Measurements from ENCODE around the gene HOATZ.
A peak's percentile ranks its signal among the peaks of the same experiment; 100 is the strongest.

The HOATZ gene

GRCh38 chr11:111540937-111541253 is 26.3 kb downstream of the HOATZ start:
- Histone ChIP-seq H3K27ac (no peak overlapping the region), H3K4me1 (ENCODE audit: control insufficient read depth in 1 of 2, insufficient read depth in 1 of 2, low read depth in 1 of 2, low read length in 1 of 2) (peaks cover 16 to 26% of the 10 kb centered on the region in 2 experiments), H3K9me3 (no peaks in the 10 kb centered on the region), H3K4me3 (ENCODE audit: low read depth in 1 of 2, low read length in 1 of 2) (peak overlapping the region in 1 of 2 experiments; percentile 36), H3K36me3 (no peaks in the 10 kb centered on the region), H3K27me3 (peaks cover 86% of the 10 kb centered on the region)
- TF ChIP-seq, protein P1, sequence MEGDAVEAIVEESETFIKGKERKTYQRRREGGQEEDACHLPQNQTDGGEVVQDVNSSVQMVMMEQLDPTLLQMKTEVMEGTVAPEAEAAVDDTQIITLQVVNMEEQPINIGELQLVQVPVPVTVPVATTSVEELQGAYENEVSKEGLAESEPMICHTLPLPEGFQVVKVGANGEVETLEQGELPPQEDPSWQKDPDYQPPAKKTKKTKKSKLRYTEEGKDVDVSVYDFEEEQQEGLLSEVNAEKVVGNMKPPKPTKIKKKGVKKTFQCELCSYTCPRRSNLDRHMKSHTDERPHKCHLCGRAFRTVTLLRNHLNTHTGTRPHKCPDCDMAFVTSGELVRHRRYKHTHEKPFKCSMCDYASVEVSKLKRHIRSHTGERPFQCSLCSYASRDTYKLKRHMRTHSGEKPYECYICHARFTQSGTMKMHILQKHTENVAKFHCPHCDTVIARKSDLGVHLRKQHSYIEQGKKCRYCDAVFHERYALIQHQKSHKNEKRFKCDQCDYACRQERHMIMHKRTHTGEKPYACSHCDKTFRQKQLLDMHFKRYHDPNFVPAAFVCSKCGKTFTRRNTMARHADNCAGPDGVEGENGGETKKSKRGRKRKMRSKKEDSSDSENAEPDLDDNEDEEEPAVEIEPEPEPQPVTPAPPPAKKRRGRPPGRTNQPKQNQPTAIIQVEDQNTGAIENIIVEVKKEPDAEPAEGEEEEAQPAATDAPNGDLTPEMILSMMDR (IDR thresholded peaks at IDR 0.05), result no peak

DNA sequence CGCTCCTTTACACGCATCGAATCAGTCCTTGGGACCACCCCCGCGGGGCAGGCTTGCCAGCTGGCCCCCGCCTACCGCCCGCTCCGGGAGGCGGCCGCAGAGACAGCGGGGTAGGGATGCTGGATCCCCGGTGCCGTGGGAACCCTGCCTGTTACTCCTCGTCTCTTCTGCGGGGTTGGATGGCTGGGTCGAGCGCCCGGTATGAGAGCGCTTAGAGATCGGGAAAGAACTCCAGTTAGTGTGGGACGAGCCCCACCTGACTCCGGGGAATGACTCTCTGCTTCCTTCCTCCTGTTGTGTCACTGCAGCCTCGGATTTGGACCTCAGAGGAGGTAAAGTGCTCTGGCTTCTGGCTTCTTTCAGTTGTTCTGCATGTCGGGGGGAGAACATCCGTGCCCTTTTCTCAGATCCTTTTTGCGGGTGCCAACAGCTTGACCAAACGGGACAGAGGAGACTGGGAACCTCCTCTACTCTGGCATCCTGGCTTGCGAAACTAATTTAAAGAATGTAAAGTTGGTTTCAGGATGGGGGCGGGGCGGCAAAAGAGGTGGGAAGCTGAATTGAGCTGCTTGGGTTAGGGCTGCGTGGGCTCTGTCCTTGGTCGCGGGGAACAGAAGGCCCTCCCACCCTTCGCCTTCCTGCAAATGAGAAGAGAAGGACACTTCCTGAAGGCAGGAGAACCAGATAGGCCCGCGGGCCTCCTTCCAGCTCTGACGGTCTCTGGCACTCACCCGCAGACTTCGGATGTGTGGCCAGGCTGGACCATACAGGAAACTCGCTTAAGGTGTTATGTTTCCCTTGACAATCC is 26.9 kb downstream of the HOATZ start:
- TF ChIP-seq, protein P1 (IDR thresholded peaks at IDR 0.05), result no peak
- H3K27me3 ChIP-seq, result peaks cover 81% of the 10 kb centered on the region

DNA sequence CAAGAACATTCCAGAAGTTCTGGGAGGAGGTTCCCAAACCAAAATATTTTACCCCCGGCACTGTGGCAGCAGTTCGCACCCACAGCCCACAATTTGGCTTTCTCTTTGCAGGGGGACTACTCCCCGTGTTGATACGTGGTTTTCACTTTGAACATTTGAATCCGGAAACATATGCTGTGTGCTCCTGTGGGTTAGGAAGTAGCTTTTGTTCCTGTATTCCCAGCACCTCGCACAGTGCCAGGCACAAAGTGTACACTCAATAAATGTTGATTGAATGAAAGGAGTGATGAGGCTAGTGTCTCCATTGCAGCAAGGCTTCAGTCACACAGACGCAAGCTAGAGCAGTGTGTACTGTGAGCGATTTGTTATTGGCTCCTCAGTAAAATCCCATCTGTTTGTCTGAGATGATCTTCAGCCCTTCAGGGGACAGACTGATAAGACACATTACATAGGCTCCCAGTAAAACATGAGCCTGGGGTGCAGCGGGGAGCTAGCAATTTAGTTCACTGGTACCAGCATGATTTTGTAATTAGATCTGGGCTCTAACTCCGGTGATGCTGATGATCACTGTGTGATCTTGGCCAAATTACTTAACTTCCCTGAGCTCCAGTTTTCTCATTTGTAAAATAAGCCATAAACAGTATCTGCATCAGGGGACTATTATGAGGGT is 28.2 kb downstream of the HOATZ start:
- TF ChIP-seq, protein P1 (IDR thresholded peaks at IDR 0.05), result no peak
- H3K9me3 ChIP-seq, result no peaks in the 10 kb centered on the region

More for the DNA sequence above, 26.9 kb downstream of the HOATZ start:
- Histone ChIP-seq H3K4me1 (ENCODE audit: control insufficient read depth in 1 of 2, insufficient read depth in 1 of 2, low read depth in 1 of 2, low read length in 1 of 2) (peaks cover 16 to 26% of the 10 kb centered on the region in 2 experiments), H3K9me3 (no peaks in the 10 kb centered on the region), H3K4me3 (ENCODE audit: low read depth in 1 of 2, low read length in 1 of 2) (peak overlapping the region; percentile 12 to 36), H3K27ac (no peak overlapping the region), H3K36me3 (no peaks in the 10 kb centered on the region)

GRCh38 chr11:111548525-111548924 is 33.9 kb downstream of the HOATZ start:
- Histone ChIP-seq H3K4me3 (ENCODE audit: low read depth in 1 of 2, low read length in 1 of 2) (no peak overlapping the region), H3K36me3 (no peaks in the 10 kb centered on the region), H3K27ac (no peak overlapping the region), H3K9me3 (no peaks in the 10 kb centered on the region), H3K4me1 (ENCODE audit: control insufficient read depth in 1 of 2, insufficient read depth in 1 of 2, low read depth in 1 of 2, low read length in 1 of 2) (no peaks in the 10 kb centered on the region), H3K27me3 (peaks cover 10% of the 10 kb centered on the region)
- TF ChIP-seq, protein P1 (IDR thresholded peaks at IDR 0.05), result no peak

More for the DNA sequence above, 28.2 kb downstream of the HOATZ start:
- peaks cover 16 to 26% of the 10 kb centered on the region in 2 experiments for H3K4me1 ChIP-seq (ENCODE audit: control insufficient read depth in 1 of 2, insufficient read depth in 1 of 2, low read depth in 1 of 2, low read length in 1 of 2)
- H3K27ac ChIP-seq, result no peak overlapping the region
- H3K27me3 ChIP-seq, result peaks cover 68% of the 10 kb centered on the region
- no peak overlapping the region for H3K4me3 ChIP-seq (ENCODE audit: low read depth in 1 of 2, low read length in 1 of 2)
- H3K36me3 ChIP-seq, result no peaks in the 10 kb centered on the region

DNA sequence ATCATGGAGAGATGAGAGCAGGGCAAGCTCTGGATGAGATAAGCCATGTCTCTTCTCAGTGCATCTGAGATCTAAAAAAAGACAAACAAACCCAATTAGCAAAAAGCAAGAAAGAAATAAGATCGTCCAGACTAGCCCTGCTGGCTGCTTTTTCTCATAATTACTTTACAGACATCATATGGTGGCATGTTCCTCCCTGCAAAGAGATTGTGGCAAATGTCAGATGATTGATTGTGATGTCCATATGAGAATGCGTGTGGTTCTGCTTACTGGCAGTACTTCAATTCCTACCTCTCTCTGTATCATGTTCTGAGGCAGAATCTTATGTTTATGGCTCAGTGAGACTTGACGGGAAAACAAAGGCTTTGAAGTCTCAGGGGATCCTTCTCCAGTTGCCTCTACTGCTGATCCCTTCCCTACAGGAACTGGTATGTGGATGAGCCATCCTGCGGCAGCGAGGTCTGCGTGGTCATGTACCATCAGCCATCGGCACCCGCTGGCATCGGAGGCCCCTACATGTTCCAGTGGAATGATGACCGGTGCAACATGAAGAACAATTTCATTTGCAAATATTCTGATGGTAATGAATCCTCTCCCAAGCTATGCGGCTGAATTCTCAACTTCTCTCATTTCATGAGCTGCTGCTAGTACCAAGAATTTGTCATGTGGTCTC is 34.8 kb downstream of the HOATZ start:
- Histone ChIP-seq H3K4me3 (ENCODE audit: low read depth in 1 of 2, low read length in 1 of 2) (no peak overlapping the region), H3K27ac (no peak overlapping the region), H3K27me3 (peaks cover 2% of the 10 kb centered on the region), H3K36me3 (no peaks in the 10 kb centered on the region), H3K9me3 (no peaks in the 10 kb centered on the region), H3K4me1 (ENCODE audit: control insufficient read depth in 1 of 2, insufficient read depth in 1 of 2, low read depth in 1 of 2, low read length in 1 of 2) (no peaks in the 10 kb centered on the region)
- TF ChIP-seq, protein P1 (IDR thresholded peaks at IDR 0.05), result no peak
